ENCODE results near the gene KRT33A.

GRCh38 chr17:41386227-41386626 is 35.6 kb upstream of the KRT33A start:
- TF ChIP-seq POLR2A (IDR thresholded peaks at IDR 0.05; ENCODE audit: low read depth, low read length) (no peak), SPI1 (IDR thresholded peaks at IDR 0.05; ENCODE audit: low read depth, low read length) (no peak), TAF1 (IDR thresholded peaks at IDR 0.05; ENCODE audit: low read depth, low read length) (no peak), POLR2AphosphoS5 (IDR thresholded peaks at IDR 0.05; ENCODE audit: low read depth, low read length) (no peak), POU2F2 (IDR thresholded peaks at IDR 0.05; ENCODE audit: low read depth, low read length) (no peak)

Measured in GM12891 (cell line).